A673 (cell line): Measurements from ENCODE around the gene AP1AR.

Source experiments
- EZH2 ChIP-seq: fragments of 200-600 bp; sonication (generic); IDR thresholded peaks from 2 replicates; pipeline ENCODE4 v1.6.1; 2017; ENCODE audit warnings: borderline replicate concordance, low read depth, mild to moderate bottlenecking, mixed read lengths, antibody characterized with exemption, low read length; ENCODE audit not compliant: poor library complexity, severe bottlenecking
- TF ChIP-seq, protein P1 (sequence below): fragments of 300-800, 200-600 bp; sonication (generic); conservative IDR thresholded peaks from 2 replicates; pipeline ENCODE4 v1.5.1; 2017; ENCODE audit warnings: low read depth, mild to moderate bottlenecking, antibody characterized with exemption, low read length, moderate library complexity, mixed read lengths

DNA sequence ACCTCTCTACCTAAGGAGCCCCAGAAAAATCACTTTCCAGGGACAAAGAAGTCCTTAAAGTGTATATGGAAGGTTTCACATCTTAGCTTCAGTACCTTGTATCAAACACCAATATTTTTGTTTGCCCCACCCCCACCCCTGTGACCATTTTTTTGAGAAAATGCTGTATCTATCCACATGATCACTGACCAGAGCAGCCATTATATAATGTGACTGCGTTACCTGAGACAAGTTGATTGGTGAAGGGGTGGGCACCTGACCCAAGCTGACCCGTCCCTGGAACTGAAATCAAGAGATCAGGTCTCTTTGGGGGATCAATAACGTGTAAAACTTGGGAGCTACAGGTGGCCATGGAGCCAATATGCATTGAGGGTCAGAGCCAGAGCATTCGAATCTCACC is 43.4 kb downstream of the AP1AR start:
- TF ChIP-seq, protein P1, sequence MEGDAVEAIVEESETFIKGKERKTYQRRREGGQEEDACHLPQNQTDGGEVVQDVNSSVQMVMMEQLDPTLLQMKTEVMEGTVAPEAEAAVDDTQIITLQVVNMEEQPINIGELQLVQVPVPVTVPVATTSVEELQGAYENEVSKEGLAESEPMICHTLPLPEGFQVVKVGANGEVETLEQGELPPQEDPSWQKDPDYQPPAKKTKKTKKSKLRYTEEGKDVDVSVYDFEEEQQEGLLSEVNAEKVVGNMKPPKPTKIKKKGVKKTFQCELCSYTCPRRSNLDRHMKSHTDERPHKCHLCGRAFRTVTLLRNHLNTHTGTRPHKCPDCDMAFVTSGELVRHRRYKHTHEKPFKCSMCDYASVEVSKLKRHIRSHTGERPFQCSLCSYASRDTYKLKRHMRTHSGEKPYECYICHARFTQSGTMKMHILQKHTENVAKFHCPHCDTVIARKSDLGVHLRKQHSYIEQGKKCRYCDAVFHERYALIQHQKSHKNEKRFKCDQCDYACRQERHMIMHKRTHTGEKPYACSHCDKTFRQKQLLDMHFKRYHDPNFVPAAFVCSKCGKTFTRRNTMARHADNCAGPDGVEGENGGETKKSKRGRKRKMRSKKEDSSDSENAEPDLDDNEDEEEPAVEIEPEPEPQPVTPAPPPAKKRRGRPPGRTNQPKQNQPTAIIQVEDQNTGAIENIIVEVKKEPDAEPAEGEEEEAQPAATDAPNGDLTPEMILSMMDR = no peak
- TF ChIP-seq EZH2 = no peak
